WTC11 (cell line): ENCODE results near the gene FOXL1. TPM values are rescaled to one million over a fixed set of nuclear protein-coding genes. Genes with fewer than 3 reads are reported as not detected.

Source experiments
- ATAC-seq: fragments of 200-7000 bp; cut with Tn5 transposase; 2 replicates; pipeline ENCODE4 v1.10.0; 2021; ENCODE audit warnings: mild to moderate bottlenecking, moderate library complexity
- CTCF ChIA-PET: fragments of 300-600 bp; sonication (Branson Sonifier 250); formaldehyde crosslinking; loops from one replicate; lab custom pipeline; 2021; ENCODE audit warnings: antibody characterized with exemption; lab: Charles Lee
- POLR2A ChIA-PET: fragments of 350-600 bp; sonication (Branson Sonifier 250); formaldehyde crosslinking; loops from one replicate; lab custom pipeline; 2021; ENCODE audit warnings: antibody characterized with exemption; lab: Charles Lee
- DNase-seq: peaks from one replicate; pipeline ENCODE4 v3.0.0; 2021; ENCODE audit warnings: low spot score
- H3K27ac Mint-ChIP-seq: 2 replicates; pipeline ENCODE4 v1.8.0; 2021; ENCODE audit warnings: mixed read lengths
- H3K27me3 Mint-ChIP-seq: 2 replicates; pipeline ENCODE4 v1.8.0; 2021; ENCODE audit warnings: low read depth, mild to moderate bottlenecking, moderate library complexity, mixed read lengths
- H3K36me3 Mint-ChIP-seq: 2 replicates; pipeline ENCODE4 v1.8.0; 2021; ENCODE audit warnings: mixed read lengths
- H3K4me1 Mint-ChIP-seq: 2 replicates; pipeline ENCODE4 v1.8.0; 2022; ENCODE audit warnings: mixed read lengths
- H3K4me3 Mint-ChIP-seq: 2 replicates; pipeline ENCODE4 v1.8.0; 2021; ENCODE audit warnings: mild to moderate bottlenecking, moderate library complexity, mixed read lengths
- H3K9me3 Mint-ChIP-seq: 2 replicates; pipeline ENCODE4 v1.8.0; 2021; ENCODE audit warnings: mixed read lengths
- ERG ChIP-seq: fragments of 250-450 bp; sonication (Bioruptor Pico); IDR thresholded peaks from 2 replicates; pipeline ENCODE4 v1.8.0; 2021; ENCODE audit warnings: mild to moderate bottlenecking
- FOXJ3 ChIP-seq: sonication (generic); formaldehyde crosslinking; IDR thresholded peaks from 2 replicates; pipeline ENCODE4 v1.9.0; 2021; ENCODE audit warnings: missing genetic modification reagents, mild to moderate bottlenecking, borderline replicate concordance
- FOXP1 ChIP-seq: sonication (generic); formaldehyde crosslinking; IDR thresholded peaks from 2 replicates; pipeline ENCODE4 v1.8.0; 2022; ENCODE audit warnings: missing genetic modification reagents, mild to moderate bottlenecking, moderate library complexity, borderline replicate concordance
- GABPB1 ChIP-seq: sonication (generic); formaldehyde crosslinking; IDR thresholded peaks from 2 replicates; pipeline ENCODE4 v1.8.1; 2023; ENCODE audit warnings: mild to moderate bottlenecking, missing genetic modification reagents
- MXD4 ChIP-seq: fragments of 250-450 bp; sonication (Bioruptor Pico); IDR thresholded peaks from 2 replicates; pipeline ENCODE4 v1.8.0; 2021; ENCODE audit warnings: mild to moderate bottlenecking, moderate library complexity, borderline replicate concordance
- MYBL2 ChIP-seq: sonication (generic); formaldehyde crosslinking; IDR thresholded peaks from 2 replicates; pipeline ENCODE4 v1.8.1; 2023; ENCODE audit warnings: mild to moderate bottlenecking, moderate library complexity, missing genetic modification reagents
- NR1H2 ChIP-seq: sonication (generic); formaldehyde crosslinking; IDR thresholded peaks from 2 replicates; pipeline ENCODE4 v1.9.0; 2021; ENCODE audit warnings: mild to moderate bottlenecking, moderate library complexity, missing genetic modification reagents
- PREB ChIP-seq: sonication (generic); formaldehyde crosslinking; IDR thresholded peaks from 2 replicates; pipeline ENCODE4 v1.8.1; 2022; ENCODE audit warnings: mild to moderate bottlenecking, missing genetic modification reagents, moderate library complexity, borderline replicate concordance
- RORB ChIP-seq: fragments of 250-450 bp; sonication (Bioruptor Pico); IDR thresholded peaks from 2 replicates; pipeline ENCODE4 v1.9.0; 2021; ENCODE audit warnings: mild to moderate bottlenecking
- SMAD4 ChIP-seq: sonication (generic); formaldehyde crosslinking; IDR thresholded peaks from 2 replicates; pipeline ENCODE4 v1.8.0; 2022; ENCODE audit warnings: mild to moderate bottlenecking, missing genetic modification reagents
- SOX15 ChIP-seq: fragments of 250-450 bp; sonication (Bioruptor Pico); IDR thresholded peaks from 2 replicates; pipeline ENCODE4 v1.9.0; 2021; ENCODE audit warnings: mild to moderate bottlenecking
- ZNF138 ChIP-seq: sonication (generic); formaldehyde crosslinking; conservative IDR thresholded peaks from 2 replicates; pipeline ENCODE4 v1.8.1; 2022; ENCODE audit warnings: mild to moderate bottlenecking, moderate library complexity, missing genetic modification reagents
- ZNF396 ChIP-seq: fragments of 250-450 bp; sonication (Bioruptor Pico); IDR thresholded peaks from 2 replicates; pipeline ENCODE4 v1.8.0; 2021; ENCODE audit warnings: mild to moderate bottlenecking, moderate library complexity, borderline replicate concordance
- ZNF512 ChIP-seq: sonication (generic); formaldehyde crosslinking; IDR thresholded peaks from 2 replicates; pipeline ENCODE4 v1.8.1; 2022; ENCODE audit warnings: missing genetic modification reagents, borderline replicate concordance
- ZNF671 ChIP-seq: fragments of 250-450 bp; sonication (Bioruptor Pico); IDR thresholded peaks from 2 replicates; pipeline ENCODE4 v1.8.0; 2021; ENCODE audit warnings: mild to moderate bottlenecking
- total RNA-seq: library from RNA; stranded (reverse); gene quantifications from 3 replicates; pipeline ENCODE4 v1.2.3, GENCODE V29; 2021
- TF ChIP-seq, protein P1 (sequence below): sonication (generic); formaldehyde crosslinking; IDR thresholded peaks from 2 replicates; pipeline ENCODE4 v1.8.1; 2023; ENCODE audit warnings: mild to moderate bottlenecking, moderate library complexity, missing genetic modification reagents
- TF ChIP-seq, protein P2 (sequence below): sonication (generic); formaldehyde crosslinking; IDR thresholded peaks from 2 replicates; pipeline ENCODE4 v1.8.0; 2023; ENCODE audit warnings: missing genetic modification reagents
- TF ChIP-seq, protein P3 (sequence below): sonication (generic); formaldehyde crosslinking; conservative IDR thresholded peaks from 2 replicates; pipeline ENCODE4 v1.8.1; 2022; ENCODE audit warnings: mild to moderate bottlenecking, missing genetic modification reagents
- TF ChIP-seq, protein P4 (sequence below): sonication (generic); formaldehyde crosslinking; IDR thresholded peaks from 2 replicates; pipeline ENCODE4 v1.8.1; 2023; ENCODE audit warnings: mild to moderate bottlenecking, missing genetic modification reagents, moderate library complexity
- TF ChIP-seq, protein P5 (sequence below): fragments of 250-450 bp; sonication (Bioruptor Pico); IDR thresholded peaks from 2 replicates; pipeline ENCODE4 v2.1.2; 2022; ENCODE audit warnings: mild to moderate bottlenecking, moderate library complexity
- TF ChIP-seq, protein P6 (sequence below): sonication (generic); formaldehyde crosslinking; IDR thresholded peaks from 2 replicates; pipeline ENCODE4 v1.8.1; 2022; ENCODE audit warnings: low read depth, missing genetic modification reagents, borderline replicate concordance

FOXL1 gene
- total RNA-seq, 1 experiment from 2014 or later = 0.33 TPM

DNA sequence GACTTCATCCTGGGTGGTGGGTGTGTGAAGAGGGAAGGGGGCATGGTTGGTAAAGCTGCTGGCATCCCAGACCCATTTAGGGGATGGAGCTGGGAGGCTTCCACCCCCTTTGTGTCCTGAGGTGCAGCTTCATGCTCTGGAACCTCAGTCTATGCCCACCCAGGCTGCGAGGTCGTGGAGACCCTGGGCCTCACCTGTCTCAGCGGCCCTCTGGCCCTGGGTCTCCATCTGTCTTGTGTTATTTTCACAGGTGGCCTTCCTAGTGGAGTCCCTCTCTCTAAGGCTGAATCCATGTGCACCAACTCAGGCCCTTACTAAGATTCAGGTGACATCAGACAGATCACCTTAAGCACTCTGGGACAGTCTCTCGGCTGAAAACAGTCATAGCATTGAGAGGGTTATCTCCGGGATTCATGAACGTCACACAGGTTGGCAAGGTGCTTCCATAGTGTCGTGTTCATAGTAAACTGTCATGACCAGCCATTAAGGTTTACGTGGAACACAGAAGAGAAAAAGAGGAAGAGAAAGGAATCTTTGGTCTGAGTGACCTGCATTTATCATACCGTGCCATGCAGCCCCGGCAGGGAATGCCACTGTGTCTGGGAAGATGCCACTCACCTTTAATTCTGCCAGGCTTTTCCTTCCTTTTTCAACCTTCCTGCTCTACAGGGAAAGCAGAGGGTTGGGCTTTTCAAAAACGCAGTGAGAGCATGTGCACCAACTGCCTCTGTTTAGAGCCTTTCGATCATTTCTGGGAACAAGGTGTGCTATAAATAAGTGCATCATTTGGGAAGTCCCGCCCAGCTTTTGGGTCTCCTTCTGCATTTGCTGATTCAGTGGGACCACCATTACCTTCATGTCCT, 4.5 kb upstream of the FOXL1 start (continued):
- TF ChIP-seq, protein P1, sequence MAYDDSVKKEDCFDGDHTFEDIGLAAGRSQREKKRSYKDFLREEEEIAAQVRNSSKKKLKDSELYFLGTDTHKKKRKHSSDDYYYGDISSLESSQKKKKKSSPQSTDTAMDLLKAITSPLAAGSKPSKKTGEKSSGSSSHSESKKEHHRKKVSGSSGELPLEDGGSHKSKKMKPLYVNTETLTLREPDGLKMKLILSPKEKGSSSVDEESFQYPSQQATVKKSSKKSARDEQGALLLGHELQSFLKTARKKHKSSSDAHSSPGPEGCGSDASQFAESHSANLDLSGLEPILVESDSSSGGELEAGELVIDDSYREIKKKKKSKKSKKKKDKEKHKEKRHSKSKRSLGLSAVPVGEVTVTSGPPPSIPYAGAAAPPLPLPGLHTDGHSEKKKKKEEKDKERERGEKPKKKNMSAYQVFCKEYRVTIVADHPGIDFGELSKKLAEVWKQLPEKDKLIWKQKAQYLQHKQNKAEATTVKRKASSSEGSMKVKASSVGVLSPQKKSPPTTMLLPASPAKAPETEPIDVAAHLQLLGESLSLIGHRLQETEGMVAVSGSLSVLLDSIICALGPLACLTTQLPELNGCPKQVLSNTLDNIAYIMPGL (CRISPR knock-in tag) = no peak
- no peak for TF ChIP-seq GABPB1
- TF ChIP-seq FOXJ3 (CRISPR knock-in tag) = no peak
- TF ChIP-seq, protein P2, sequence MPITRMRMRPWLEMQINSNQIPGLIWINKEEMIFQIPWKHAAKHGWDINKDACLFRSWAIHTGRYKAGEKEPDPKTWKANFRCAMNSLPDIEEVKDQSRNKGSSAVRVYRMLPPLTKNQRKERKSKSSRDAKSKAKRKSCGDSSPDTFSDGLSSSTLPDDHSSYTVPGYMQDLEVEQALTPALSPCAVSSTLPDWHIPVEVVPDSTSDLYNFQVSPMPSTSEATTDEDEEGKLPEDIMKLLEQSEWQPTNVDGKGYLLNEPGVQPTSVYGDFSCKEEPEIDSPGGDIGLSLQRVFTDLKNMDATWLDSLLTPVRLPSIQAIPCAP = no peak
- no peak for TF ChIP-seq ZNF671 (CRISPR knock-in tag)
- TF ChIP-seq SMAD4 = no peak
- TF ChIP-seq ZNF138 (CRISPR knock-in tag) = no peak
- TF ChIP-seq PREB (CRISPR knock-in tag) = no peak
- TF ChIP-seq, protein P3, sequence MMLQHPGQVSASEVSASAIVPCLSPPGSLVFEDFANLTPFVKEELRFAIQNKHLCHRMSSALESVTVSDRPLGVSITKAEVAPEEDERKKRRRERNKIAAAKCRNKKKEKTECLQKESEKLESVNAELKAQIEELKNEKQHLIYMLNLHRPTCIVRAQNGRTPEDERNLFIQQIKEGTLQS (CRISPR knock-in tag) = no peak
- TF ChIP-seq, protein P4, sequence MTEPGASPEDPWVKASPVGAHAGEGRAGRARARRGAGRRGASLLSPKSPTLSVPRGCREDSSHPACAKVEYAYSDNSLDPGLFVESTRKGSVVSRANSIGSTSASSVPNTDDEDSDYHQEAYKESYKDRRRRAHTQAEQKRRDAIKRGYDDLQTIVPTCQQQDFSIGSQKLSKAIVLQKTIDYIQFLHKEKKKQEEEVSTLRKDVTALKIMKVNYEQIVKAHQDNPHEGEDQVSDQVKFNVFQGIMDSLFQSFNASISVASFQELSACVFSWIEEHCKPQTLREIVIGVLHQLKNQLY (CRISPR knock-in tag) = no peak

GRCh38 chr16:86574646-86575045, 3.7 kb upstream of the FOXL1 start:
- no peak for DNase-seq
- Mint-ChIP-seq H3K36me3 (no peaks in the 10 kb centered on the region), H3K4me3 (no peak overlapping the region), H3K27me3 (peaks cover 98% of the 10 kb centered on the region), H3K27ac (no peak overlapping the region), H3K9me3 (no peaks in the 10 kb centered on the region), H3K4me1 (peaks cover 69% of the 10 kb centered on the region)
- ChIA-PET CTCF (interaction anchor here (0.9 to 2.3 kb wide), 5 partner anchors 11 to 488 kb away, joined by 3 to 22 read pairs (median 10); no protein-coding TSS in a partner anchor), POLR2A (no interaction called here)
- no peak for ATAC-seq
- no peak for TF ChIP-seq MXD4
- no peak for TF ChIP-seq MYBL2 (CRISPR knock-in tag)
- no peak for TF ChIP-seq GABPB1
- no peak for TF ChIP-seq ERG (CRISPR knock-in tag)
- TF ChIP-seq, protein P5, sequence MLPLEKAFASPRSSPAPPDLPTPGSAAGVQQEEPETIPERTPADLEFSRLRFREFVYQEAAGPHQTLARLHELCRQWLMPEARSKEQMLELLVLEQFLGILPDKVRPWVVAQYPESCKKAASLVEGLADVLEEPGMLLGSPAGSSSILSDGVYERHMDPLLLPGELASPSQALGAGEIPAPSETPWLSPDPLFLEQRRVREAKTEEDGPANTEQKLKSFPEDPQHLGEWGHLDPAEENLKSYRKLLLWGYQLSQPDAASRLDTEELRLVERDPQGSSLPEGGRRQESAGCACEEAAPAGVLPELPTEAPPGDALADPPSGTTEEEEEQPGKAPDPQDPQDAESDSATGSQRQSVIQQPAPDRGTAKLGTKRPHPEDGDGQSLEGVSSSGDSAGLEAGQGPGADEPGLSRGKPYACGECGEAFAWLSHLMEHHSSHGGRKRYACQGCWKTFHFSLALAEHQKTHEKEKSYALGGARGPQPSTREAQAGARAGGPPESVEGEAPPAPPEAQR = no peak
- no peak for TF ChIP-seq RORB (CRISPR knock-in tag)
- TF ChIP-seq FOXP1 (CRISPR knock-in tag) = no peak
- no peak for TF ChIP-seq SOX15 (CRISPR knock-in tag)
- no peak for TF ChIP-seq ZNF396 (CRISPR knock-in tag)
- TF ChIP-seq, protein P6, sequence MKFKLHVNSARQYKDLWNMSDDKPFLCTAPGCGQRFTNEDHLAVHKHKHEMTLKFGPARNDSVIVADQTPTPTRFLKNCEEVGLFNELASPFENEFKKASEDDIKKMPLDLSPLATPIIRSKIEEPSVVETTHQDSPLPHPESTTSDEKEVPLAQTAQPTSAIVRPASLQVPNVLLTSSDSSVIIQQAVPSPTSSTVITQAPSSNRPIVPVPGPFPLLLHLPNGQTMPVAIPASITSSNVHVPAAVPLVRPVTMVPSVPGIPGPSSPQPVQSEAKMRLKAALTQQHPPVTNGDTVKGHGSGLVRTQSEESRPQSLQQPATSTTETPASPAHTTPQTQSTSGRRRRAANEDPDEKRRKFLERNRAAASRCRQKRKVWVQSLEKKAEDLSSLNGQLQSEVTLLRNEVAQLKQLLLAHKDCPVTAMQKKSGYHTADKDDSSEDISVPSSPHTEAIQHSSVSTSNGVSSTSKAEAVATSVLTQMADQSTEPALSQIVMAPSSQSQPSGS (CRISPR knock-in tag) = no peak
- no peak for TF ChIP-seq NR1H2
- TF ChIP-seq ZNF512 (CRISPR knock-in tag) = no peak
- TF ChIP-seq, protein P4 (CRISPR knock-in tag) = no peak
